ENCODE data around the gene ANKRD65.
"Not testable (repeated sequence)": the region's sequence is repeated elsewhere in the genome, so short reads cannot be mapped to it uniquely, and the experiment has no call there.

Gene ANKRD65

GRCh38 chr1:1421147-1421906 lies at the start of gene ANKRD65:
Gene ANKRD65 (minus strand): TSS chr1:1421276. CDS start chr1:1421005, 271 bp downstream.
- DNase-seq, result no peak

DNA sequence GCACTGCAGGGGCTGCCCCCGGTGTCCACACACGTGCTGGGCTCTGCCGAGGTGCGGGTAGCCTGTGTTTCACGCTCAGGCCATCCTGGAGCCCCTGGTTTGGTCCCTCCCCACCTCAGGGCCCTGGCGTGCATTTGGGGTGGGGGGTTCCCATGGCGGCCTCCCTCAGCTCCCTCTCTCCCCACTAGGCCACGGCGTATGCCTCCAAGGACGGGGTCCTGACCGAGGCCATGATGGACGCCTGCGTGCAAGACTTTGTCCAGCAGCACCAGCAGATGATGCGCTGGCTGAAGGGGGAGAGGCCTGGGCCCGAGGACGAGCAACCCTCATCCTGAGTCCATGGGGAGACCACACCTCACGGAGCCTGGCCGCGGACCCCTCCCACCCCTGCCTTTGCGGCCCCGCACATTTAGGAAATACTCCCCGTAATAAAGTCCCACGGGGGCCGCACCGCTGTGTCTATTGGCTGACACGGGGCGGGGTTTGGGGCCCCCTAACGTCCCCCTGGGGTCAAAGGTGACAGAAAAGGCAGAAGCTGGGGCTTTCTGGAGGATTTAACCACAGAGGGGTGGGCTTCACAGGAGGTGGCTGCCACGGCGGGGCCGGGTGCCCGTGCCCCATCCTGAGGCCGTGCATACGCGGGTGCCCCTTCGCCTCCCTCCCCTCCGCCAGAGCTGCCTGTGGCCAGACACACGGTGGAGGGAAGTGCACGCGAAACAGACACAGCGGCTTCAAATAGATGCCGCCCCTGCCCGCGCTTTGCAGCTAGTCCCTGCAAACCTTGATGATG lies 47.3 kb upstream of the ANKRD65 start:
- not testable (repeated sequence) for DNase-seq

- DNase-seq, result no peak
These were observed 42.2 kb upstream of the ANKRD65 start for GRCh38 chr1:1463312-1463711.

DNA sequence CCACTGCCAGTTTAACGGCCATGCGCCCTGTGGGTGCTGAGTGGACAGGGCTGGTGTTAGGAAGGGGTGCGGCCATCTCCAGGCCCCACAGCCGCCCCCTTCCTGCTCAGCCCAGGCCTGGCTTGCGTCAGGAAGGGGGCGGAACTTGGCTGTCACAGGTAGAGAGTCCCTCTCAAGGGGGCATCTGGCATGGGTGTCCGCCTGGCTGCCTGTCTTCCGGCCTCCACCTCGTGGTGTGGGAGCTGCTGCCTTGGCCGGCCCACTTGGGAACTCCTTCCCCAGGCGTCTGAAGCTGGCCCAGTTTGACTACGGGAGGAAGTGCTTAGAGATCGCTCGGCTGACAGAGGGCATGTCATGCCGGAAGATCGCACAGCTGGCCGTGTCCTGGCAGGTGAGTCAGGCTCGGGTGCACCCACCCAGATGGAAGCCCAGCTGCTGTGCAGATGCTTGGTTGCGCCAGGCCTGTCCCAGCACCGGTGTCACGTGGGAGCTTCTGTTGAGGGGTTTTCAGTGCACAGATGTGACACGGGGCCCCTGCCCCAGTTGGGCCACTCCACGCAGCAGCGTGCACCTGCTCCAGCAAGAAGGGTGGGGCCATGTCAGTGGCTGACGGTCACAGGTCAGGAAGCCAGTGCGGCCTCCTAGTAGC lies 41.4 kb upstream of the ANKRD65 start:
- DNase-seq, result no peak

- DNase-seq, result no peak
These were observed 40.7 kb upstream of the ANKRD65 start for GRCh38 chr1:1461721-1462317.

- no peak for DNase-seq
These were observed 39.6 kb upstream of the ANKRD65 start for GRCh38 chr1:1460540-1461130.

DNA sequence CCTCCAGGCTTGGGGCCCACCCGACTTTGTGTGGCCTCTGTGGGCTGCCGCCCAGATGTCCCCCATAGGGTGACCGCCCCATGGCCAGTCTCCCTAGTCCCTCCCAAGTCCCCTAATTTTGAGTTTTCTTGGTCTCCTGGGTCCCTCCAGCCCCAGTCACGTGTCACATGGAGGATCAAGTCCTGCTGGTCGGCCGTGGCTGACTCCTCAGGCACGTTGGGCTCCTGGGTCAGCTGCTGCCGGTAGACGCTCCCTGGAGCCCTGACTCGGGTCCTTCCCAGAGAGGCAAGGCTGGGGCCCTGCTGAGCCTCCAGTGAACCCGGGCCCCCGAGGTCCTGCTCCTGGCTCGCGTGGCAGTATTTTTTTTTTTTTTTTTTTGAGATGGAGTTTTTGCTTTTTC lies 38.6 kb upstream of the ANKRD65 start:
- not testable (repeated sequence) for DNase-seq

GRCh38 chr1:1459156-1459555 lies 38.1 kb upstream of the ANKRD65 start:
- DNase-seq, result not testable (repeated sequence)

DNA sequence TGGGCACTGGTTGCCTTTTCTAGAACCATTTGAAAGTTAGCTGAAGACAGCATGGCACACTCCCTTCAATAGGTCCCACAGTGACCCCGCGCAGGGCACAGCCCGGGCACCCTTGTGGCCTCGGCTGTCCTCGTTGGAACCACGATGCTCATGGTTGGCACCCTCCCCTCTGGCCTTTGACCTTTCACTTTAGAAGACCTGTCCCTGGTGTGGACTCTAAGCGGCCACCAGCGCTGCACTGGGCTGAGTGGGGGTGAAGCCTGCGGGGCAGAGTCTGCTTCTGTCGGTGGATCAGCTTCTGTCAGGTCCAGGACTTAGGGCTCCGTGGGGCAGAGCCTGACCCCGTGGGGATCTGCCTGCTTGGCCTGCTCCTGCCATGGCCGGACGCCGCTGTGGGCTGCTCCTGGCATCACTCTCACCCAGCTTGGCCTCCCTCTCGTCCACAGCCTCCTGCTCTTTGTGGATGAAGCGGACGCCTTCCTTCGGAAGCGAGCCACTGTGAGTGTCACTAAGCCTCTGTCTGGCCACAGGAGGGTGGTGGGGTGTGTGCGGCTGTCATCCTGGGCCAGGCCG lies 35.7 kb upstream of the ANKRD65 start:
- DNase-seq, result not testable (repeated sequence)

DNA sequence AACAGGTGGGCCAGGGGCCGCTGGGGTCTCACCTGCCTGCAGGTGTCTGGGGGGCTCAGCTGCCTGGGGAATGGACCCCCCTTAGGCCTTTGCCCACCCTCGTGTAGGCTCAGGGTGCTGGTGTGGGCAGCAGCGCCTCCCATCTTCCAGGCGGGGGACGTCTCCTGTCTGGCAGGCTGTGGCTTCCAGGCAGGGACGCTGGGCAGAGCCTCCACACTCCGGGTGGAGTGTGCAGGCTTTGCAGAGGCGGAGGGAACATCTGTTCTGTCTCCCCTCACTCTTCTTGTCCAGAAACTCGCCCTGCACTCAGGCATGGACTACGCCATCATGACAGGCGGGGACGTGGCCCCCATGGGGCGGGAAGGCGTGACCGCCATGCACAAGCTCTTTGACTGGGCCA lies 34.9 kb upstream of the ANKRD65 start:
- not testable (repeated sequence) for DNase-seq

DNA sequence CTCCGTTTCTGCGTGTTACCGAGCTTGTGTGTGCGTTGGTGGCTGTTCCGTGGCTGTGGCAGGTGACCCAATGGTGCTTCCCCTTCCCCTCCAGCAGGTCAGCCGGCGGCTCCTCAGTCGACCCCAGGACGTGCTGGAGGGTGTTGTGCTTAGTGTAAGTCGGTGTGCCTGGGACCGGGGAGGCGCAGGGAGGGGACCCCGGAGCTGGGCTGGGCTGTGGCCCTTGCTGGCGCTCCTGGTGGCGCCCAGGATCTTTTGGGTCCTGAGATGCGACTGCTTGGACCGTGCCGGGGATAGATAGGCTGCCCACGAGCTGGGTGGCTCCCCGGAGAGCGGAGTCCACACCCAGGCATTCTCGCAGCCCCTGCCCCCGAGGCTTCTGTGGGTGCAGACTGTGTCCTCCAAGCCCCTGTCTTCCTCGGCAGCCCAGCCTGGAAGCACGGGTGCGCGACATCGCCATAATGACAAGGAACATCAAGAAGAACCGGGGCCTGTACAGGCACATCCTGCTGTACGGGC lies 34.3 kb upstream of the ANKRD65 start:
- DNase-seq, result no peak

GRCh38 chr1:1454286-1455056 lies 33.4 kb upstream of the ANKRD65 start:
- not testable (repeated sequence) for DNase-seq

DNA sequence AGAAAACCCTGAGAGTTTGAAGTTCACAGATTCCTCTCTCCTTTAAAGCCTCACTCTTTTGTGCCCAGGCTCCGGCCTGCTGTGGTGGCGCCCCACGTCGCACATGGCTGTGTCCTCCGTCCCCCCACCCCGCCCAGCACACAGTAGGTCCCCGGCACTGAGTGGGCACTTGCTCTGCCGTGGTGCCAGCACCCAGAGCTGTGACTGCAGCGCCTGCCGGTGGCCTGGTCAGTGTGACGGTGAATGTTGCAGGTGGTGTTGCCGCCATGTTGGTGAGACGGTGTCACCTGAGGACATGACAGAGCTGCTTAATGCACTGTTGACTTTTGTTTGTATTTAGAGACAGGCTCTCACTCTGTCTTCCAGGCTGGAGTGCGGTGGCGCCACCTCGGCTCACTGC lies 31.8 kb upstream of the ANKRD65 start:
- no peak for DNase-seq

DNA sequence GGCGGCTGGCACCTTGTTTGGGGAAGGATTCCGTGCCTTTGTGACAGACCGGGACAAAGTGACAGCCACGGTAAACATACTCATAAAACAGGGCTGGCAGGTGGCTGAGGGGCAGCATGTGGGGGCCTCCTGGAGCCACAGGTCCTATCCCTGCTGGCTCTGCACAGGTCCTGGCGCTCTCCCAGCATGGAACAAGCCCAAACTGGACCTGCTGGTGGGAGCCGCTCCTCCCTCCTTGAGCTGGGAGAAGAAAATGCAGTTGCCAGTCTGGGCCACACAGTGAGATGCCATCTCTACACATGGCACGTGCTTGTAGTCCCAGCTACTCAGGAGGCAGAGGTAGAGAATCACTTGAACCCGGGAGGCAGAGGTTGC lies 31.3 kb upstream of the ANKRD65 start:
- not testable (repeated sequence) for DNase-seq

DNA sequence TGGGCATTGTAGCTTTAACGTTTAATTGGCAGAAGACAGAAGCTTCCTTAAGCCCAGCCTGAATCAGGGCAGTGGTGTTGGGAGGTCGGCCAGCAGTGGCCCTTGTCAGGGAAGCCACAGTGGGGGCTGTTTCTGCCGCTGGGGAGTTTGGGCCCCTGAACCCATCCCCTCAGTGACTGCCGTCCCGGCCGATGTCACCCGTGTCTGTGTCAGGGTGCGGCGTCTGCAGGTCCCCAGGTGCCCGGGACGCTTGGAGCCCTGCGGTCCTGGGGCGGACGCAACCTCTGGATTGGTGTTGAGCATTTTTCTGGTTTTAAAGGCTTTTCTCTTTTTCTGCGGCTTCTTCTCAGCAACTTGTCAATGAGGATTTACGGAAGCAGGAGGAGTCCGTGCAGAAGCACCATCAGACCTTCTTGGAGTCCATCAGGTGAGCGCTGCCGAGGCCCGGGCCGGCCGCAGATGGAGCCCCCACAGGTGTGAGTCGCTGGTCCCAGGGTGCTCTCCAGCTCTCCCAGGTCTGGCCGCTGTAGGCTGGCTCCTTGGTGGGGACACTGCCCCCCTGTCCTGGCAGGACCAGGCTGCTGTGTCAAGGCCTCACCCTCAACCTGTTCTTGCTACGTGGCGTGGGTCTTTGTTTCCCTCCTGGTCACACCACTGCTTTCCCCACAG lies 30.8 kb upstream of the ANKRD65 start:
- DNase-seq, result no peak

DNA sequence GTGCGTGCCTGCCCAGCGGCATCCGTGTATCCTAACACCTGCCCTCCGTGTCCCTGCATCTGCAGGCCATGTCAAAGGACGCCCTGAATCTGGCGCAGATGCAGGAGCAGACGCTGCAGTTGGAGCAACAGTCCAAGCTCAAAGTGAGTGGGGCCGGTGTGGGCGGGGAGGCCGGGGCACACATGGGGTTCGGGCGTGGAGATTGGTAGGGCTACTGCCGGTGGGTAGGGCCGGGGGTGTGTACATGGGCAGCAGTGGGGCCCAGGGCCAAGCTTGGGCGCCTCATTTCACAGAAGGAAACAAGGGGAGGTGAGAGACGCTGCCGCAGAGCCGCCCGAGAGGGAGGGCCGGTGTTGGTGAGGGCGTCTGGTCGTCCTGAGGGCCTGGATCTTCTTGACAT lies 29.5 kb upstream of the ANKRD65 start:
- DNase-seq, result not testable (repeated sequence)

- DNase-seq, result no peak
These were observed 28.1 kb upstream of the ANKRD65 start, which contains the start of gene ATAD3C for GRCh38 chr1:1449099-1449739. Gene ATAD3C (plus strand): TSS chr1:1449689. CDS start chr1:1450684, 995 bp downstream.

GRCh38 chr1:1446631-1447030 lies 25.6 kb upstream of the ANKRD65 start:
- DNase-seq, result not testable (repeated sequence)

GRCh38 chr1:1442069-1442770 lies 21.1 kb upstream of the ANKRD65 start:
- DNase-seq, result no peak
